ENCODE data around the gene SMAD3. TPM values are rescaled to one million over a fixed set of nuclear protein-coding genes. Genes with fewer than 3 reads are reported as not detected.

Gene SMAD3
- total RNA-seq, 1 donor from 2014 or later = 12.5 TPM

- H3K36me3 ChIP-seq = no peaks in the 10 kb centered on the region
- H3K4me3 ChIP-seq = no peak overlapping the region
- H3K9me3 Mint-ChIP-seq = no peaks in the 10 kb centered on the region
- no peaks in the 10 kb centered on the region for H3K79me2 ChIP-seq (ENCODE audit: low read depth)
- no peak for DNase-seq (ENCODE audit: low spot score)
- H2AFZ ChIP-seq (replicated peaks) = no peak overlapping the region
- H3F3A ChIP-seq (ENCODE audit: low read depth) = no peaks in the 10 kb centered on the region
- no peaks in the 10 kb centered on the region for H3K27me3 ChIP-seq
- no peaks in the 10 kb centered on the region for H3K4me1 Mint-ChIP-seq
- TF ChIP-seq, protein P1, sequence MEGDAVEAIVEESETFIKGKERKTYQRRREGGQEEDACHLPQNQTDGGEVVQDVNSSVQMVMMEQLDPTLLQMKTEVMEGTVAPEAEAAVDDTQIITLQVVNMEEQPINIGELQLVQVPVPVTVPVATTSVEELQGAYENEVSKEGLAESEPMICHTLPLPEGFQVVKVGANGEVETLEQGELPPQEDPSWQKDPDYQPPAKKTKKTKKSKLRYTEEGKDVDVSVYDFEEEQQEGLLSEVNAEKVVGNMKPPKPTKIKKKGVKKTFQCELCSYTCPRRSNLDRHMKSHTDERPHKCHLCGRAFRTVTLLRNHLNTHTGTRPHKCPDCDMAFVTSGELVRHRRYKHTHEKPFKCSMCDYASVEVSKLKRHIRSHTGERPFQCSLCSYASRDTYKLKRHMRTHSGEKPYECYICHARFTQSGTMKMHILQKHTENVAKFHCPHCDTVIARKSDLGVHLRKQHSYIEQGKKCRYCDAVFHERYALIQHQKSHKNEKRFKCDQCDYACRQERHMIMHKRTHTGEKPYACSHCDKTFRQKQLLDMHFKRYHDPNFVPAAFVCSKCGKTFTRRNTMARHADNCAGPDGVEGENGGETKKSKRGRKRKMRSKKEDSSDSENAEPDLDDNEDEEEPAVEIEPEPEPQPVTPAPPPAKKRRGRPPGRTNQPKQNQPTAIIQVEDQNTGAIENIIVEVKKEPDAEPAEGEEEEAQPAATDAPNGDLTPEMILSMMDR (IDR thresholded peaks at IDR 0.05) = no peak
- TF ChIP-seq EZH2 (IDR thresholded peaks at IDR 0.05) (no peak), EZH2phosphoT487 (IDR thresholded peaks at IDR 0.05) (no peak)
- no peaks in the 10 kb centered on the region for H3K9me3 ChIP-seq (ENCODE audit: low read depth)
- no peak overlapping the region for H3K27ac ChIP-seq
- H3K9ac ChIP-seq = no peak overlapping the region
- no peak overlapping the region for H3K4me3 Mint-ChIP-seq
- no peaks in the 10 kb centered on the region for H3K4me1 ChIP-seq
- no peak overlapping the region for H3K27ac Mint-ChIP-seq
- H3K4me2 ChIP-seq = no peak overlapping the region
- peaks cover 2% of the 10 kb centered on the region for H3K36me3 Mint-ChIP-seq
- no peaks in the 10 kb centered on the region for H4K20me1 ChIP-seq (ENCODE audit: low read depth)
- H3K27me3 Mint-ChIP-seq (ENCODE audit: insufficient read depth, low read depth) = no peaks in the 10 kb centered on the region
Measured at GRCh38 chr15:67216859-67217258, 151.5 kb downstream of the SMAD3 start.

DNA sequence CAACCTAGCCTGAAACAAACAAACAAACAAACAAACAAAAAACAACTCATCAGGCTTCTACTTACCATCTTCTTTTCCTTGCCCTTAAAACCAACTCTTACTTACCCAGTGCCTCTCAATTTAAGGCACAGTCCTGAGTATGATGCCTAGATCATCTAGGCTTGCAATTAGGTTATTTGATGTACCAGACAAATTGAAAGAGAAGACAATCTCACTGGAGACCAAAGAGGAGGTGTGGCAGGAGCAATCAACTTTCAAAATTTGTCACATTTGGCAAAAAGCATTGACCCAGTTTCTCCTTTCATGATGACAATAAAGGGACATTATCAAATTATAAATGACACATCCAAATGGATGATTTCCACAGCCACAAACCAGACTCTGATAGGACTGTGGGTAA is 153.0 kb downstream of the SMAD3 start:
- no peak overlapping the region for H3K9ac ChIP-seq

GRCh38 chr15:67219288-67219687 is 153.9 kb downstream of the SMAD3 start:
- H2AFZ ChIP-seq (replicated peaks) = no peak overlapping the region
- no peak overlapping the region for H3K27ac ChIP-seq
- no peak overlapping the region for H3K9ac ChIP-seq
- H3K4me1 ChIP-seq = no peaks in the 10 kb centered on the region
- no peak overlapping the region for H3K4me3 ChIP-seq
- no peak for DNase-seq (ENCODE audit: low spot score)
- Mint-ChIP-seq H3K4me1 (no peaks in the 10 kb centered on the region), H3K36me3 (peaks cover 2% of the 10 kb centered on the region), H3K27me3 (ENCODE audit: insufficient read depth, low read depth) (no peaks in the 10 kb centered on the region), H3K27ac (no peak overlapping the region), H3K9me3 (no peaks in the 10 kb centered on the region), H3K4me3 (no peak overlapping the region)
- H3K36me3 ChIP-seq = no peaks in the 10 kb centered on the region
- no peaks in the 10 kb centered on the region for H3K9me3 ChIP-seq (ENCODE audit: low read depth)
- H4K20me1 ChIP-seq (ENCODE audit: low read depth) = no peaks in the 10 kb centered on the region
- H3F3A ChIP-seq (ENCODE audit: low read depth) = no peaks in the 10 kb centered on the region
- no peaks in the 10 kb centered on the region for H3K79me2 ChIP-seq (ENCODE audit: low read depth)
- H3K4me2 ChIP-seq = no peak overlapping the region
- TF ChIP-seq EZH2phosphoT487 (IDR thresholded peaks at IDR 0.05) = no peak
- TF ChIP-seq, protein P1 (IDR thresholded peaks at IDR 0.05) = no peak
- no peak for TF ChIP-seq EZH2 (IDR thresholded peaks at IDR 0.05)
- H3K27me3 ChIP-seq = no peaks in the 10 kb centered on the region

More for the DNA sequence above, 153.0 kb downstream of the SMAD3 start:
- no peaks in the 10 kb centered on the region for H3K4me1 Mint-ChIP-seq
- H3K4me1 ChIP-seq = no peaks in the 10 kb centered on the region
- no peak overlapping the region for H3K4me3 ChIP-seq
- no peaks in the 10 kb centered on the region for H3F3A ChIP-seq (ENCODE audit: low read depth)
- TF ChIP-seq EZH2phosphoT487 (IDR thresholded peaks at IDR 0.05) (no peak), EZH2 (IDR thresholded peaks at IDR 0.05) (no peak)
- TF ChIP-seq, protein P1 (IDR thresholded peaks at IDR 0.05) = no peak
- H3K27ac ChIP-seq = no peak overlapping the region
- no peaks in the 10 kb centered on the region for H3K27me3 Mint-ChIP-seq (ENCODE audit: insufficient read depth, low read depth)
- H3K4me2 ChIP-seq = no peak overlapping the region
- H4K20me1 ChIP-seq (ENCODE audit: low read depth) = no peaks in the 10 kb centered on the region
- H3K27ac Mint-ChIP-seq = no peak overlapping the region
- no peak for DNase-seq (ENCODE audit: low spot score)
- H3K79me2 ChIP-seq (ENCODE audit: low read depth) = no peaks in the 10 kb centered on the region
- no peaks in the 10 kb centered on the region for H3K9me3 Mint-ChIP-seq
- no peak overlapping the region for H3K4me3 Mint-ChIP-seq
- no peak overlapping the region for H2AFZ ChIP-seq (replicated peaks)
- H3K36me3 Mint-ChIP-seq = peaks cover 2% of the 10 kb centered on the region
- no peaks in the 10 kb centered on the region for H3K36me3 ChIP-seq
- H3K27me3 ChIP-seq = no peaks in the 10 kb centered on the region
- H3K9me3 ChIP-seq (ENCODE audit: low read depth) = no peaks in the 10 kb centered on the region
